GM21360 (cell line): ENCODE data around the gene SIGMAR1.

Experiments
- ATAC-seq: cut with Tn5 transposase; IDR thresholded peaks from one replicate; pipeline ENCODE4 v1.9.1; 2021; ENCODE audit warnings: mild to moderate bottlenecking, moderate library complexity; ENCODE audit not compliant: unreplicated experiment

The SIGMAR1 gene

GRCh38 chr9:34637356-34638137, at the start of gene SIGMAR1:
Gene SIGMAR1, minus strand, starts transcription at chr9:34637787. Its CDS starts 90 bp downstream, at chr9:34637697.
- peak; percentile 81 for ATAC-seq

GRCh38 chr9:34686732-34687131, 49.1 kb upstream of the SIGMAR1 start:
- ATAC-seq: no peak

GRCh38 chr9:34686231-34686630, 48.6 kb upstream of the SIGMAR1 start:
- no peak for ATAC-seq

GRCh38 chr9:34685591-34685990, 48.0 kb upstream of the SIGMAR1 start:
- no peak for ATAC-seq

GRCh38 chr9:34684816-34685215, 47.2 kb upstream of the SIGMAR1 start:
- no peak for ATAC-seq

GRCh38 chr9:34684145-34684544, 46.6 kb upstream of the SIGMAR1 start:
- ATAC-seq: no peak

GRCh38 chr9:34675869-34676268, 38.3 kb upstream of the SIGMAR1 start:
- ATAC-seq: no peak

GRCh38 chr9:34675048-34675714, 37.6 kb upstream of the SIGMAR1 start:
- ATAC-seq: no peak

- ATAC-seq: no peak
These were observed 36.9 kb upstream of the SIGMAR1 start for GRCh38 chr9:34674440-34674839.

- ATAC-seq: no peak
These were observed 33.7 kb upstream of the SIGMAR1 start for GRCh38 chr9:34671307-34671706.

- no peak for ATAC-seq
These were observed 32.4 kb upstream of the SIGMAR1 start for GRCh38 chr9:34669809-34670562.

GRCh38 chr9:34665381-34666250, 28.0 kb upstream of the SIGMAR1 start:
- peak; percentile 54 for ATAC-seq

GRCh38 chr9:34665067-34665380, 27.4 kb upstream of the SIGMAR1 start:
- ATAC-seq: no peak

- no peak for ATAC-seq
These were observed 26.9 kb upstream of the SIGMAR1 start for GRCh38 chr9:34664281-34665066.

GRCh38 chr9:34663303-34663605, 25.7 kb upstream of the SIGMAR1 start:
- no peak for ATAC-seq

GRCh38 chr9:34662526-34663302, 25.1 kb upstream of the SIGMAR1 start, which contains the start of gene CCL27:
Gene CCL27, minus strand, starts transcription at chr9:34662657. Its CDS starts 24 bp downstream, at chr9:34662633.
- no peak for ATAC-seq

- ATAC-seq: no peak
These were observed 22.1 kb upstream of the SIGMAR1 start for GRCh38 chr9:34659592-34660253.

- no peak for ATAC-seq
These were observed 20.9 kb upstream of the SIGMAR1 start for GRCh38 chr9:34658461-34658860.

- ATAC-seq: no peak
These were observed 19.4 kb upstream of the SIGMAR1 start for GRCh38 chr9:34656992-34657391.
